DOHH2 (cell line): ENCODE results near the gene SV2C.

Experiments
- CTCF ChIP-seq: fragments of 200-600 bp; sonication (generic); IDR thresholded peaks from one replicate; pipeline ENCODE4 v1.5.1; 2014; ENCODE audit warnings: antibody characterized with exemption, mild to moderate bottlenecking, low read depth, low read length; ENCODE audit not compliant: poor library complexity, severe bottlenecking
- EZH2phosphoT487 ChIP-seq: fragments of 200-600 bp; sonication (generic); IDR thresholded peaks from 2 replicates; pipeline ENCODE4 v1.6.1; 2017; ENCODE audit warnings: borderline replicate concordance, mild to moderate bottlenecking, antibody characterized with exemption, low read length, moderate library complexity, mixed read lengths

GRCh38 chr5:76256116-76256889, 173.1 kb downstream of the SV2C start:
- TF ChIP-seq CTCF (peak; percentile 78), EZH2phosphoT487 (no peak)
